ENCODE measurements around the gene TMEM9. TPM values are rescaled to one million over a fixed set of nuclear protein-coding genes. Genes with fewer than 3 reads are reported as not detected.

The TMEM9 gene
- total and polyA plus RNA-seq, 9 of the 15 experiments (the other 6 are each of a cell fraction or from before 2014, with no cell fraction given): 30.4 to 107 (median 67.6) TPM

- TF ChIP-seq CBFA2T2 (conservative IDR thresholded peaks at IDR 0.05): peak; percentile 51
- peak; percentile 57; the same call in 1 of the 2 replicates for TF ChIP-seq NBN (IDR thresholded peaks at IDR 0.05; ENCODE audit: low read depth)
- TF ChIP-seq FOXA3 (CRISPR knock-in tag; conservative IDR thresholded peaks at IDR 0.05 in 1 of 2, IDR thresholded peaks at IDR 0.05 in 1 of 2): peak in 1 of 2 experiments; percentile 81; a peak in 2 of 4 replicates
- no peak for TF ChIP-seq SREBF1 (IDR thresholded peaks at IDR 0.05; ENCODE audit: borderline replicate concordance, low read depth, low read length)
- TF ChIP-seq ATF2 (CRISPR knock-in tag; IDR thresholded peaks at IDR 0.05): no peak
- no peak for TF ChIP-seq KLF13 (tag; IDR thresholded peaks at IDR 0.05; ENCODE audit: borderline replicate concordance, low read depth)
- no peak for TF ChIP-seq PHB (CRISPR knock-in tag; IDR thresholded peaks at IDR 0.05)
- no peak for TF ChIP-seq CHCHD3 (CRISPR knock-in tag; IDR thresholded peaks at IDR 0.05)
- no peak for TF ChIP-seq HMG20A (CRISPR knock-in tag; conservative IDR thresholded peaks at IDR 0.05)
- peak; percentile 31; the same call in 1 of the 2 replicates for TF ChIP-seq SOX6 (IDR thresholded peaks at IDR 0.05)
- TF ChIP-seq CREB3 (tag; conservative IDR thresholded peaks at IDR 0.05; ENCODE audit: low read depth): no peak
- no peak for TF ChIP-seq IFI16 (CRISPR knock-in tag; IDR thresholded peaks at IDR 0.05)
- TF ChIP-seq SRSF3 (IDR thresholded peaks at IDR 0.05; ENCODE audit: insufficient read depth, low read length): no peak
Observed at GRCh38 chr1:201167041-201167991, 13.0 kb upstream of the TMEM9 start (continued).

Measured in K562 (cell line).